Measurements from ENCODE around the gene PPP3CA.

- TF ChIP-seq CTCF (IDR thresholded peaks at IDR 0.05) = no peak
- no peak for TF ChIP-seq POLR2A (IDR thresholded peaks at IDR 0.05)
Measured at GRCh38 chr4:101102114-101102742, 245.1 kb downstream of the PPP3CA start.
